Mesodermal cell (in vitro differentiated cells): ENCODE measurements around the gene TMEM167A.

Experiments
- H3K27ac ChIP-seq: 2 replicates; pipeline ENCODE4 v1.7.0; 2013; ENCODE audit warnings: mild to moderate bottlenecking, low read depth, low read length, moderate library complexity; ENCODE audit not compliant: severe bottlenecking
- H3K36me3 ChIP-seq: 2 replicates; pipeline ENCODE4 v1.7.1; 2013; ENCODE audit warnings: mild to moderate bottlenecking, low read length, moderate library complexity; ENCODE audit not compliant: control insufficient read depth, insufficient read depth
- H3K4me1 ChIP-seq: one replicate; pipeline ENCODE4 v1.7.1; 2013; ENCODE audit warnings: mild to moderate bottlenecking, low read length; ENCODE audit not compliant: insufficient read depth, control insufficient read depth, poor library complexity, severe bottlenecking
- H3K4me3 ChIP-seq: 2 replicates; pipeline ENCODE4 v1.7.0; 2013; ENCODE audit warnings: low read length, control low read depth, mild to moderate bottlenecking; ENCODE audit not compliant: insufficient read depth, poor library complexity, severe bottlenecking; ENCODE audit errors: extremely low read depth
- H3K9me3 ChIP-seq: 2 replicates; pipeline ENCODE4 v1.7.1; 2013; ENCODE audit warnings: mild to moderate bottlenecking, low read length, moderate library complexity; ENCODE audit not compliant: control insufficient read depth
- WGBS, 2 experiments: methylation state at CpG; one replicate each; pipeline ENCODE4 v1.1.5; 2013; ENCODE audit warnings: missing lambda C conversion rate in 2 of 2; ENCODE audit not compliant: insufficient coverage in 2 of 2; 5-methylcytosine and 5-hydroxymethylcytosine counted together

The TMEM167A gene

GRCh38 chr5:83059341-83059740 is 17.9 kb downstream of the TMEM167A start:
- H3K9me3 ChIP-seq: no peaks in the 10 kb centered on the region
- no peaks in the 10 kb centered on the region for H3K4me1 ChIP-seq
- H3K36me3 ChIP-seq: peaks cover 36% of the 10 kb centered on the region
- 100% methylated on average over 1 of the region's 2 CpGs; no CpG with 5 or more reads in 1 of the 2 experiments for WGBS, 2 experiments
- H3K4me3 ChIP-seq: no peak overlapping the region
- no peak overlapping the region for H3K27ac ChIP-seq

DNA sequence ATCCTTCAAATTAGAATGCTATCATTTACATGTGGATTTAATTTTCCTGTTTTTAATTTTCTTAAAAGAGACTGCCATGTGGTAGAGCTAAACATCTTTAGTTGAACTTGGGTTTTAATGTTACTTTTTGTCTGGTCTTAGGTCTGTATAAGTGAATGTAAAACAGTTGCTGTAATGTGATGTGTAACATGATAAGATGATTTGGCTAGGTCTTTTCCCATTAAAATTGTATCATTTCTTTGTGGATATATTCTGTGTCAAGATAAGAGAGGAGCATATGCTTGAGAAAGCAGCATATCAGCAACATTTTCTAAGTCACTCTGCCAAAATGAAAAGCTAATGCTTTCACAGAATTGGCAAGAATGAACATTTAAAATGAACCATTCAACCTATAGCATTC is 18.5 kb downstream of the TMEM167A start:
- no peak overlapping the region for H3K4me3 ChIP-seq
- no peaks in the 10 kb centered on the region for H3K9me3 ChIP-seq
- no peaks in the 10 kb centered on the region for H3K4me1 ChIP-seq
- no peak overlapping the region for H3K27ac ChIP-seq
- peaks cover 39% of the 10 kb centered on the region for H3K36me3 ChIP-seq

- Histone ChIP-seq H3K36me3 (peaks cover 46% of the 10 kb centered on the region), H3K4me3 (no peak overlapping the region), H3K27ac (no peak overlapping the region), H3K4me1 (no peaks in the 10 kb centered on the region), H3K9me3 (no peaks in the 10 kb centered on the region)
- WGBS, 2 experiments: 100% methylated on average over 1 of the region's 2 CpGs; no CpG with 5 or more reads in 1 of the 2 experiments
Measured at GRCh38 chr5:83055166-83055565, 22.0 kb downstream of the TMEM167A start.

DNA sequence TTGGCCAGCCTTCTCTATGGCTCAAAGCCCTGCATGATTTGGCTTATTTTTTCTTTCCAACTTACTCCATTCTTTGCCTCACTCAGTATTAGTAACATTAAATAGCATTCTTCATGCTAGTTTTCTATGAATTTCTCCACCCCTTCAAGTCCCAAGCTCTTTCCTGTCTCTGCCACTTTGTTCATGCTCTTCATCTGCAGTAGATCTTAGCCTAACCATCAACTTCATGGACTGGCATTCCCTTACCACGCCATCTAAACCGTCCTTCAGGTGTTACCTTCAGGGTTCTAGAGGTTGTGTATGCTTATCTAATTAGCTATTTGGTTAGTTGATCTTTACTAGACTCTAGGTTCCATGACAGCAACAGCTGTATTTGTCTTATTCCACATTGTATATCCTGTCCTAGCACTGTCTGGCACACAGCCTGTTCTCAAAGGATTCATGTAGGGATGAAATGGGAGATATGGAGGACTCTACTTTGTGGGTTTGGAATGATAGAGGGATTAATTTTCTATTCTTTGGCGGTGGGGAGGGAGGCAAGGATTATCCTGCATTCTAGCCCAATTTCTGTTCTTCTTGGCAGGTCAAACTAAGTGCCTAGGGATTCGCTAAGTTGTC is 26.4 kb downstream of the TMEM167A start:
- Histone ChIP-seq H3K4me3 (no peak overlapping the region), H3K9me3 (no peaks in the 10 kb centered on the region), H3K4me1 (no peaks in the 10 kb centered on the region), H3K36me3 (peaks cover 45% of the 10 kb centered on the region), H3K27ac (no peak overlapping the region)
- 91 to 100% methylated on average over 2 of the region's 4 CpGs for WGBS, 2 experiments

DNA sequence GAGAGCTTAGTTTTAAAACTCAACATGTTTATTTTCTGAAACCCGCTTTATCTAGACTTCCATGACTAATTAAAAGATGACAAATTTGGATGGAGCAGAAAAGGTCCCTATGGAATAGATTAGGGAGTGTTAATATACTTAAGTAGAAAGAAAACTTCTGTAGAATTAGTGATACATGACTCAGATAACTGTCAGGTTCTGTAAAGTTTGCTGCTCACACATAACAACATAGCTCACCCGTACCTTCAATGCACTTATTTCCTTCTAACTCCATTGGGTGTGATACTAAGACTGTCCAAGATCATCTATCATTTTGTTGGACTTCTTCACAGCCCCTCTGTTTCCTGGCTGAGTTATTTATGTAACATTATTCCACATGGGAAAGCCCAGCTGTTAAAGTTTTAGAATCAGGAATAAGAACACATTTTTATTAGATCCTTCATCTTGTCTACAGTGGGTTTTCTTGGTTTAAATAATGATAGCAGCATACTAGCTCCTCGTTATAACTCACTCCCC is 27.8 kb downstream of the TMEM167A start:
- Histone ChIP-seq H3K4me3 (no peak overlapping the region), H3K9me3 (no peaks in the 10 kb centered on the region), H3K36me3 (peaks cover 36% of the 10 kb centered on the region), H3K27ac (no peak overlapping the region), H3K4me1 (no peaks in the 10 kb centered on the region)
- 100% methylated on average over 1 of the region's 3 CpGs for WGBS, 2 experiments

GRCh38 chr5:83048811-83049210 is 28.4 kb downstream of the TMEM167A start:
- Histone ChIP-seq H3K27ac (no peak overlapping the region), H3K4me3 (no peak overlapping the region), H3K4me1 (no peaks in the 10 kb centered on the region), H3K36me3 (peaks cover 31% of the 10 kb centered on the region), H3K9me3 (no peaks in the 10 kb centered on the region)
- WGBS, 2 experiments: 60 to 100% methylated on average over 1 of the region's 2 CpGs

DNA sequence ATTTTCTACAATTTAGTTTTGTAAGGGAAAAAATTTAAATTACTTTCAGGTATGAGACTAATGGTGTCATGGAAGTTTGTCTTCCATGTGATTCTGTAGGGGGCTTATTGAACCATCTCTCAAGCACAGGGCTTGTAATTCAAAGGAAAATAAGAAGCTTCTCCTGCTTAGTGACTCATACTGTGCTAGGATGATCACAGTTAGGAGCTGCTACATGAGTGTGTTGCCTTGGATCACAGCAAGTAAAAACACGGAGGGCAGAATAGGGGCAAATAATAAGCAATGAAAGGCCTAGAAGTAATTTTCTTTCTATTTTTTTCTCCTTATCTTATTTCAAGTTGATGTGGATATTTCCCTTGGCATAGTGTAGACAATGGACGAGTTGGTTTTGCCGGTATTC is 28.9 kb downstream of the TMEM167A start:
- Histone ChIP-seq H3K4me3 (no peak overlapping the region), H3K9me3 (no peaks in the 10 kb centered on the region), H3K36me3 (peaks cover 28% of the 10 kb centered on the region), H3K27ac (no peak overlapping the region), H3K4me1 (no peaks in the 10 kb centered on the region)
- WGBS, 2 experiments: 100% methylated on average over 1 of the region's 3 CpGs; no CpG with 5 or more reads in 1 of the 2 experiments

GRCh38 chr5:83044926-83045325 is 32.3 kb downstream of the TMEM167A start:
- Histone ChIP-seq H3K36me3 (peaks cover 7% of the 10 kb centered on the region), H3K4me1 (no peaks in the 10 kb centered on the region), H3K27ac (no peak overlapping the region), H3K9me3 (no peaks in the 10 kb centered on the region), H3K4me3 (no peak overlapping the region)
- WGBS, 2 experiments: no CpG with 5 or more reads among the region's 2 CpGs

DNA sequence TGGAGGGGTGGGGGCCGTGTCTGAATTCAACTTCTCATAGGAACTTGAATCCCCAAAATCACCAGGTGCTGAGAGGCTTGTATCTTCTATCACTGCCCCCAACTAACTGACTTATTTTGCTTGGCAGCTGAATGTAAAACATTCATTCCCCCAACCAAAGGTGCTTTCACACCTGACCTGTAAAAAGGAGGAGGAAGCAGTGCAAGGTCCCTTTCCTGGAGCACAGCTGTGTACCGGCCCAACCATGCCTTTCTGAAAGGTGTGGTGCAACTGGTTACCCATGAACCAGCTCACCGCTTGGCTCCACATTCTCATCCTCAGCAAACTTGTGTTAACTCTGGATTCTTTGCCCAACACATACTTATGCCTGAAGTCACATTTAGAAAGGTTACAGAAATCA is 34.7 kb downstream of the TMEM167A start:
- no peak overlapping the region for H3K27ac ChIP-seq
- H3K4me1 ChIP-seq: no peaks in the 10 kb centered on the region
- 78 to 92% methylated on average over 2 to 3 of the region's 3 CpGs for WGBS, 2 experiments
- H3K9me3 ChIP-seq: no peaks in the 10 kb centered on the region
- no peaks in the 10 kb centered on the region for H3K36me3 ChIP-seq
- no peak overlapping the region for H3K4me3 ChIP-seq

DNA sequence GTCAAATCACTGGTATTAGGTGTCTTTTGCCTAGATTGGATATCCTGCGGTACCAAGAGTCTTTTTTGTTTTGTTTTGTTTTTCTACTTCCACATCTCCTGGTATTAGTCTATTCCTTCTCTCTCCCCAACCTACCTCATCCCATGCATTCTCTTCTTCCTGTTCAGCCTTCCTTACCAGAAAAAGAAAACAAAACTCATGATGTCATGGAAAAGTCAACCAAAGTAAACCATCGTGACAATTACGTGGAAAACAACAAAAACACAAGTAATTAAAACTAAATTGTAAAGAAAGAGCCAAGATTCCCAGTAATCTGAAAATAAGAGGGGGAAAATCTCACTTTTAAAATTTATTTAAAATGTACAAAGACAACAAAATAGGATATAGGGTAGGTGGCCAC is 38.3 kb downstream of the TMEM167A start:
- Histone ChIP-seq H3K36me3 (no peaks in the 10 kb centered on the region), H3K4me3 (no peak overlapping the region), H3K27ac (no peak overlapping the region), H3K9me3 (no peaks in the 10 kb centered on the region), H3K4me1 (peaks cover 7% of the 10 kb centered on the region)
- WGBS, 2 experiments: no CpG with 5 or more reads among the region's 3 CpGs

GRCh38 chr5:83036991-83037575 is 40.1 kb downstream of the TMEM167A start:
- H3K4me3 ChIP-seq: no peak overlapping the region
- peaks cover 7% of the 10 kb centered on the region for H3K4me1 ChIP-seq
- no peak overlapping the region for H3K27ac ChIP-seq
- H3K36me3 ChIP-seq: no peaks in the 10 kb centered on the region
- WGBS, 2 experiments: 80 to 92% methylated on average over 1 to 2 of the region's 4 CpGs
- H3K9me3 ChIP-seq: no peaks in the 10 kb centered on the region
